A549 (cell line): ENCODE measurements around the gene CAMKK2. TPM values are rescaled to one million over a fixed set of nuclear protein-coding genes. Genes with fewer than 3 reads are reported as not detected.

Experiments used
- ATAC-seq, 2 experiments: fragments of 200-7000 bp in 1 of 2; fragments of >200 bp in 1 of 2; cut with Nextera tagmentation in 1 of 2; cut with Tn5 transposase in 1 of 2; 3 replicates each; pipeline versions ENCODE4 v1.8.0 to v1.9.1; 2018 to 2020; ENCODE audit warnings: mild to moderate bottlenecking in 1 of 2, moderate library complexity in 1 of 2
- CTCF ChIA-PET: fragments of 300-600 bp; sonication (Branson Sonifier 250); formaldehyde crosslinking; extraction: SDS; loops from one replicate; lab custom pipeline; 2021; ENCODE audit warnings: antibody characterized with exemption, inconsistent platforms; lab: Yijun Ruan, JAX
- POLR2A ChIA-PET: fragments of 350-600 bp; formaldehyde crosslinking; extraction: SDS; loops from one replicate; lab custom pipeline; 2021; ENCODE audit warnings: antibody characterized with exemption, inconsistent platforms; lab: Yijun Ruan, JAX
- DNase-seq, 2 experiments: peaks; one replicate each; pipeline versions ENCODE4 v3.0.0 to v3.0.0-alpha.2; 2011 to 2016; ENCODE audit warnings: low read depth in 1 of 2, low spot score in 1 of 2
- FAIRE-seq: peaks from 2 replicates; lab custom pipeline; 2011; peaks lifted over from hg19 to GRCh38; lab: Jason Lieb, UNC
- H3K27ac ChIP-seq, 2 experiments: fragments of >200 bp; sonication (Bioruptor Twin); formaldehyde crosslinking; 3 replicates each; pipeline ENCODE4 v1.5.1; 2016 to 2017
- H3K4me1 ChIP-seq: fragments of >200 bp; sonication (Bioruptor Twin); formaldehyde crosslinking; 3 replicates; pipeline ENCODE4 v1.6.1; 2016
- H3K4me2 ChIP-seq: fragments of >200 bp; sonication (Bioruptor Twin); formaldehyde crosslinking; 3 replicates; pipeline ENCODE4 v1.6.1; 2016
- H3K4me3 ChIP-seq: fragments of >200 bp; sonication (Bioruptor Twin); formaldehyde crosslinking; 3 replicates; pipeline ENCODE4 v1.5.1; 2016
- H3K9me3 ChIP-seq: fragments of >200 bp; sonication (Bioruptor Twin); formaldehyde crosslinking; 3 replicates; pipeline ENCODE4 v1.6.1; 2016
- ATOH8 ChIP-seq: fragments of 250-450 bp; sonication (Bioruptor Pico); IDR thresholded peaks from 2 replicates; pipeline ENCODE4 v1.5.0; 2020; ENCODE audit warnings: low read depth, mild to moderate bottlenecking, moderate library complexity
- CBX2 ChIP-seq: fragments of 200-600 bp; sonication (generic); IDR thresholded peaks from 2 replicates; pipeline ENCODE4 v1.6.1; 2016; ENCODE audit warnings: low read depth, mild to moderate bottlenecking, borderline replicate concordance
- CBX8 ChIP-seq: fragments of 200-600 bp; sonication (generic); IDR thresholded peaks from 2 replicates; pipeline ENCODE4 v1.6.1; 2016
- CEBPB ChIP-seq, 2 experiments: fragments of >200 bp in 1 of 2; sonication (Bioruptor Twin) in 1 of 2; formaldehyde crosslinking in 1 of 2; IDR thresholded peaks; 2 replicates each; pipeline ENCODE4 v1.6.1; 2012 to 2016
- CHD2 ChIP-seq: fragments of 150-350 bp; IDR thresholded peaks from 2 replicates; pipeline ENCODE4 v1.6.1; 2014; ENCODE audit warnings: low read length; ENCODE audit not compliant: partially characterized antibody
- E2F6 ChIP-seq: IDR thresholded peaks from 2 replicates; pipeline ENCODE4 v1.6.1; 2012; ENCODE audit warnings: low read depth, borderline replicate concordance
- EHF ChIP-seq: fragments of 250-450 bp; sonication (Bioruptor Pico); IDR thresholded peaks from 2 replicates; pipeline ENCODE4 v1.5.0; 2020; ENCODE audit warnings: mild to moderate bottlenecking
- EHMT2 ChIP-seq: fragments of 200-600 bp; sonication (generic); IDR thresholded peaks from 2 replicates; pipeline ENCODE4 v1.6.1; 2016; ENCODE audit warnings: antibody characterized with exemption, low read depth, mild to moderate bottlenecking, moderate library complexity
- ESRRA ChIP-seq: fragments of 150-350 bp; IDR thresholded peaks from 2 replicates; pipeline ENCODE4 v1.6.1; 2014; ENCODE audit warnings: mild to moderate bottlenecking, low read length, borderline replicate concordance
- FOSB ChIP-seq: fragments of 250-450 bp; sonication (Bioruptor Pico); IDR thresholded peaks from 2 replicates; pipeline ENCODE4 v1.5.0; 2020; ENCODE audit warnings: mild to moderate bottlenecking, moderate library complexity
- FOSL2 ChIP-seq, 2 experiments: fragments of 450-650 bp in 1 of 2; fragments of >200 bp in 1 of 2; sonication (Bioruptor Twin) in 1 of 2; formaldehyde crosslinking; IDR thresholded peaks; 2 replicates each; pipeline versions ENCODE4 v1.5.0 to v1.6.1; 2016 to 2020; ENCODE audit warnings: mild to moderate bottlenecking in 1 of 2, moderate library complexity in 1 of 2
- FOXS1 ChIP-seq: fragments of 250-450 bp; sonication (Bioruptor Pico); IDR thresholded peaks from 2 replicates; pipeline ENCODE4 v1.5.0; 2020; ENCODE audit warnings: mild to moderate bottlenecking, moderate library complexity
- HDAC2 ChIP-seq: fragments of 200-600 bp; sonication (generic); IDR thresholded peaks from 2 replicates; pipeline ENCODE4 v1.6.1; 2016
- HMGXB4 ChIP-seq: fragments of 250-450 bp; sonication (Bioruptor Pico); IDR thresholded peaks from 2 replicates; pipeline ENCODE4 v1.5.0; 2021; ENCODE audit warnings: mild to moderate bottlenecking, moderate library complexity, borderline replicate concordance
- HOXB5 ChIP-seq: fragments of 250-450 bp; sonication (Bioruptor Pico); IDR thresholded peaks from 2 replicates; pipeline ENCODE4 v1.5.0; 2020; ENCODE audit warnings: mild to moderate bottlenecking, moderate library complexity
- KDM1A ChIP-seq: fragments of 200-600 bp; sonication (generic); IDR thresholded peaks from 2 replicates; pipeline ENCODE4 v1.6.1; 2016; ENCODE audit warnings: low read depth, mild to moderate bottlenecking
- NFE2L2 ChIP-seq: fragments of 150-350 bp; conservative IDR thresholded peaks from 2 replicates; pipeline ENCODE4 v1.6.1; 2014; ENCODE audit warnings: low read length
- PBX3 ChIP-seq: IDR thresholded peaks from 2 replicates; pipeline ENCODE4 v1.6.1; 2012
- POLR2A ChIP-seq: IDR thresholded peaks from 2 replicates; pipeline ENCODE4 v1.6.1; 2012; ENCODE audit warnings: mild to moderate bottlenecking, low read length
- RFX5 ChIP-seq: fragments of 450-650 bp; IDR thresholded peaks from 2 replicates; pipeline ENCODE4 v1.7.1; 2014; ENCODE audit warnings: antibody characterized with exemption, mild to moderate bottlenecking, moderate library complexity
- TFCP2L1 ChIP-seq: fragments of 250-450 bp; sonication (Bioruptor Pico); IDR thresholded peaks from 2 replicates; pipeline ENCODE4 v1.5.0; 2021; ENCODE audit warnings: mild to moderate bottlenecking
- USF2 ChIP-seq: fragments of 450-650 bp; IDR thresholded peaks from 2 replicates; pipeline ENCODE4 v1.6.1; 2014; ENCODE audit warnings: antibody characterized with exemption
- ZC3H11A ChIP-seq: fragments of 450-650 bp; IDR thresholded peaks from 2 replicates; pipeline ENCODE4 v1.6.1; 2014; ENCODE audit warnings: antibody characterized with exemption, mild to moderate bottlenecking
- WGBS: methylation state at CpG from one replicate; pipeline ENCODE4 v1.1.6; 2017; ENCODE audit errors: missing lambda C conversion rate; 5-methylcytosine and 5-hydroxymethylcytosine counted together
- polyA plus RNA-seq, 4 experiments: library from polyadenylated mRNA; depleted of rRNA in 3 of 4; stranded (reverse); fragments of >200 nt; fragmentation: RNase III in 1 of 4; extraction: RNeasy Plus Mini Kit Qiagen cat#74134 plus additional on column Dnase treatment in 1 of 4; gene quantifications; 2 replicates in 3 of 4; 3 replicates in 1 of 4; pipeline ENCODE4 v1.2.3, GENCODE V29; 2011 to 2017

The CAMKK2 gene
- polyA plus RNA-seq, 2 of the 4 experiments (the other 2 are of a cell fraction), result 15.3 to 24.8 TPM

GRCh38 chr12:121245031-121245430, 51.5 kb downstream of the CAMKK2 start:
- CTCF ChIA-PET, result interaction anchor here (1.6 to 1.9 kb wide), 2 partner anchors 9 to 15 kb away, joined by 5 to 10 read pairs; no protein-coding TSS in a partner anchor
- H3K4me3 ChIP-seq, result no peak overlapping the region
- TF ChIP-seq CEBPB (IDR thresholded peaks at IDR 0.05) (no peak), E2F6 (no peak), TFCP2L1 (no peak), EHF (CRISPR knock-in tag) (no peak), NFE2L2 (no peak), ESRRA (no peak), FOSL2 (IDR thresholded peaks at IDR 0.05) (no peak), FOSL2 (CRISPR knock-in tag; IDR thresholded peaks at IDR 0.05) (no peak), KDM1A (no peak), HOXB5 (no peak)
- POLR2A ChIA-PET, result no interaction called here
- no peak overlapping the region for H3K27ac ChIP-seq
- H3K4me1 ChIP-seq, result no peaks in the 10 kb centered on the region
- no peak overlapping the region for H3K4me2 ChIP-seq
- 90% methylated on average over 14 of the region's 14 CpGs for WGBS
- DNase-seq (no peak), ATAC-seq (no peak; a peak in 2 of 6 replicates), FAIRE-seq (no peak)
- H3K9me3 ChIP-seq, result no peaks in the 10 kb centered on the region

- no peak overlapping the region for H3K4me3 ChIP-seq
- ATAC-seq (no peak), FAIRE-seq (no peak), DNase-seq (no peak)
- POLR2A ChIA-PET, result no interaction called here
- no peaks in the 10 kb centered on the region for H3K4me1 ChIP-seq
- no peak overlapping the region for H3K27ac ChIP-seq
- no peaks in the 10 kb centered on the region for H3K9me3 ChIP-seq
- TF ChIP-seq CBX2 (no peak), POLR2A (no peak), FOSL2 (IDR thresholded peaks at IDR 0.05) (no peak), FOSL2 (CRISPR knock-in tag; IDR thresholded peaks at IDR 0.05) (no peak), EHMT2 (no peak), PBX3 (no peak), ZC3H11A (no peak), USF2 (no peak), ATOH8 (CRISPR knock-in tag) (no peak), RFX5 (no peak), HDAC2 (no peak), E2F6 (no peak), CHD2 (no peak), FOXS1 (CRISPR knock-in tag) (no peak), CBX8 (no peak), HMGXB4 (no peak), TFCP2L1 (no peak), FOSB (CRISPR knock-in tag) (no peak)
- CTCF ChIA-PET, result interaction anchor here (0.9 to 1.5 kb wide), 3 partner anchors 9 to 36 kb away, joined by 3 to 4 read pairs (median 3); no protein-coding TSS in a partner anchor
- WGBS, result 86% methylated on average over 17 of the region's 17 CpGs
- H3K4me2 ChIP-seq, result no peak overlapping the region
These were observed 55.1 kb downstream of the CAMKK2 start for GRCh38 chr12:121241156-121241970.
